HG03354 (cell line): ENCODE data around the gene GYPC.
A peak's percentile ranks its signal among the peaks of the same experiment; 100 is the strongest.
"Not testable (repeated sequence)": the region's sequence is repeated elsewhere in the genome, so short reads cannot be mapped to it uniquely, and the experiment has no call there.

ENCODE experiments used
- ATAC-seq: cut with Tn5 transposase; IDR thresholded peaks from one replicate; pipeline ENCODE4 v1.9.1; 2021; ENCODE audit warnings: mild to moderate bottlenecking; ENCODE audit not compliant: unreplicated experiment, poor library complexity, severe bottlenecking

The GYPC gene

GRCh38 chr2:126648345-126648786 lies 7.6 kb upstream of the GYPC start:
- not testable (repeated sequence) for ATAC-seq

- ATAC-seq = no peak
These were observed 6.9 kb upstream of the GYPC start for GRCh38 chr2:126649101-126649500.

GRCh38 chr2:126650994-126651393 lies 5.0 kb upstream of the GYPC start:
- ATAC-seq = no peak

- ATAC-seq = no peak
These were observed 3.6 kb upstream of the GYPC start for GRCh38 chr2:126652323-126652891.

- no peak for ATAC-seq
These were observed 2.8 kb upstream of the GYPC start for GRCh38 chr2:126653109-126653508.

GRCh38 chr2:126653761-126654160 lies 2.2 kb upstream of the GYPC start:
- no peak for ATAC-seq

GRCh38 chr2:126655051-126655450 lies 907 bp upstream of the GYPC start:
- ATAC-seq = no peak

- peak; percentile 33 for ATAC-seq
These were observed 631 bp downstream of the GYPC start for GRCh38 chr2:126656431-126657147.

GRCh38 chr2:126657148-126657635 lies 1.2 kb downstream of the GYPC start:
- peak; percentile 13 for ATAC-seq

GRCh38 chr2:126657636-126658318 lies 1.8 kb downstream of the GYPC start:
- ATAC-seq = peak; percentile 72

GRCh38 chr2:126658319-126658904 lies 2.5 kb downstream of the GYPC start:
- ATAC-seq = peak; percentile 16

GRCh38 chr2:126658905-126659561 lies 3.1 kb downstream of the GYPC start:
- ATAC-seq = peak; percentile 38

- ATAC-seq = no peak
These were observed 3.9 kb downstream of the GYPC start for GRCh38 chr2:126659562-126660467.

- no peak for ATAC-seq
These were observed 5.0 kb downstream of the GYPC start for GRCh38 chr2:126660971-126661370.

GRCh38 chr2:126661702-126662500 lies 5.9 kb downstream of the GYPC start:
- no peak for ATAC-seq

- no peak for ATAC-seq
These were observed 6.7 kb downstream of the GYPC start for GRCh38 chr2:126662621-126663020.

- no peak for ATAC-seq
These were observed 7.4 kb downstream of the GYPC start for GRCh38 chr2:126663184-126663963.
